Stimulated activated CD8-positive, alpha-beta memory T cell treated with anti-CD3 and anti-CD28 coated beads, Interleukin-2, amount 100 ng/mL, for 1 hour (primary cell): ENCODE results near the gene DPM1.

ENCODE experiments used
- DNase-seq, 2 donors: peaks; one replicate each; pipeline ENCODE4 v3.0.0-alpha.2; 2020; ENCODE audit warnings: low read depth in 2 of 2

Gene DPM1

DNA sequence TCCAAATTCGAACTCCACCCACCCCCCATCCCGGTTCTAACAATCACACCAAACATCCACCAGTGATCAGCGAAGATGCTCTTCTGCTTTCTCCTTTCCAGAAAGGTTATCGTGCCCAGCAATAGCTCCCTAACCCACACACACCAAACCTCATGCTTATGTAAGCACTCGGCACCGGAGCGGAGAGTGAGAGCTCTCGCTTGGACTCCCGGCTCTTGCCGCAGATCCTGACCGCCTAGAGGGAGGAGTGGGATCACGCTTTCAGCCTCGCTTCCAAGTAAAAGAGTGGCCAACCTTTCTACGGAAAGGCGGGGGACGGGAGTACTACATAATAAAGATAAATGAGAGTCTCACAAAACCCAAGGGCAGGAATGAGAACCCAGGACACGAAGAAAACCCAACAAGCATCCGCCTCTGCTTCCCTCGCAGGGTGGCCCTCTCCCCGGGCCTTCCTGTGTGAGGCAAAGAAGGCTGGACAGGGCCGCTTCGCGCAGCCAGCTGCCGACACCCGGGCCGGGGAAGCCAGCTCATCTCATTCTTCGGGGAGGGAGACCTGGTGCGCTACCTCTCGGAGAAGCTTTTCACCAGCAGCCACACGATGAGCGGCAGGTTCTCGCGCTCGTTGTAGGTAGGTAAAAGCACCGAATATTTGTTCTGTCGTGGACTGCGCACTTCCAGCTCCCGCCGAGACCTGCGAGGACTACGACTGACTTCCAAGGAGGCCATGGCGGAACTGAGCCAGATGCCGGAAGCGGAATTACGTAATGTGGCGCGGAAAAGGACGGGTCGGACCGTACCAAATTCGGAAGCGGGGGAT is at the start of gene DPM1:
Gene DPM1 (minus strand): TSS at position 735 of the 817 bp plus-strand sequence. CDS start 9 bp downstream, at position 726.
- peak; percentile 68 to 82 for DNase-seq

DNA sequence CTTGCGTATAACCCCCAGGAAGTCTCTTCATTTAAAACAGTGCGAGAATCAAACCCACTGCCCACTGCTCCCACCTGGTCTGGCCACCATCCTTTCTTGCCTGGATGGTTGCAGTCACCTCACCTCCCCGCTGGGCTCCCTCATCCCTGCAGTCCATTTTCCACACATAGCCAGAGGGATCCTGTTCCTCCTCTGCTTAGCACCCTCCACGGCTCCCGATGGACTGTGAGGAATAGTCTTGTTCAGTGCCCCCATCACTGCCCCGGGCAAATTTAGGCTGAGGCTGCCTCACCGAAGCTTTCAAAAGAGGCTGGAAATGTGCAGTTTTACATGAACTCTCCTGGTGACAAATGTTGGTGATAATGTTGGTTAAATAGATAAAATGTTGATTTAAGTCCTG is 46.9 kb upstream of the DPM1 start:
- no peak for DNase-seq

DNA sequence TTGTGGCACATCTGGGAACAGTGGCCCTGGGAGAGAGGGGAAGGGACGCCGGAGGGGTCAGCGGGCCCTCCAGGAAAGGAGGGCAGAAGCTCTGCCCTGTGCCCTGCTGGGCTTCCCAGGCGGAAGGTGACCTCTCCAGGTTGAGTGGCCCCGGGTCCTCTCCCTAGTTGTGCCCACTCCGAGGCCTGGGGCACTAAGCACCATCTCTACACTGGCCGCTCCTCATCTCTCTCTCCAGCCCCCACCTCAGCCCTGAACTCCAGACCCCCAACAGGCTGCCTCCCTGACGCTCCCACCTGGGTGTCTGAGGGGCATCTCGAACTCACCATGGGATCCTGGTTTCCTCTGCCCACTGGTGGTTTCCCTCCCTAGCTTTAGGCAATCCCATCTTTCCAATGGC is 46.4 kb upstream of the DPM1 start:
- no peak for DNase-seq

DNA sequence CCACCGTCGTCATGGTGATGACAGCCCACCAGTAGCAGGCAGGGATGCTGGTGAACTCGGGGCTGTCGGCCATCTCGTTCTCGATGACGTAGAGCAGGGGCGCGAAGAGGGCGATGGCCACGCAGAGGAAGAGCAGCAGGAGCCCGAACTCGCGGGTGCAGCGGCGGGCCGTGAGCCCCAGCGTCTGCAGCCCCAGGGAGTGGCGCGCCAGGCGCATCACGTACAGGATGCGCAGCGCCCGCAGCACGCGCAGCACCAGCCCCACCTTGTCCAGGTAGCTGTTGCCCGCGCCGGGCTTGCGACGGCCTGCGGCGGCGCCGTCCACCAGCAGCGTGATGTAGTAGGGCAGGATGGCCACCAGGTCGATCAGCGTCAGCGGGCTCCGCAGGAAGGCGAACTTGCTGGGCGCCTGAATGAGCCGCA is 46.0 kb upstream of the DPM1 start:
- no peak for DNase-seq

DNA sequence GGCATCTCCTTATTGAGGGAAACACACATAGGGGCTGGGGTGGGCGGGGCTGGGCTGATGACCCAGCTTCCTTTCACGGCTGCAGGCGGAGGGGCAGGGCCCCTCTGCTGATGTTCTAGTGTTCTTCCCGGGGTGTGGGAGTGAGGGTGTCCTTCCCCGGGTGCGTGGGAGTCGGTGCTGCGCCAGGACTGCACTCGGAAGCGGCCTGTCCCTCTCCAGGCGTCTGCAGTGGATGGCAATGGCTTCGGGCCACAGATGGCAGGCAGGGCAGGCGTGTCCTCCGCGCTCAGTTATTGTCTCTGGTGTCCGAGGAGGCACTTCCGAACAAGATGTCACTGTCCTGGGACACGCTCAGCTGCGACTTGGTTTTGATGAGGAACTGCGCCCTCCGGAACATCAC is 45.4 kb upstream of the DPM1 start:
- no peak for DNase-seq

DNA sequence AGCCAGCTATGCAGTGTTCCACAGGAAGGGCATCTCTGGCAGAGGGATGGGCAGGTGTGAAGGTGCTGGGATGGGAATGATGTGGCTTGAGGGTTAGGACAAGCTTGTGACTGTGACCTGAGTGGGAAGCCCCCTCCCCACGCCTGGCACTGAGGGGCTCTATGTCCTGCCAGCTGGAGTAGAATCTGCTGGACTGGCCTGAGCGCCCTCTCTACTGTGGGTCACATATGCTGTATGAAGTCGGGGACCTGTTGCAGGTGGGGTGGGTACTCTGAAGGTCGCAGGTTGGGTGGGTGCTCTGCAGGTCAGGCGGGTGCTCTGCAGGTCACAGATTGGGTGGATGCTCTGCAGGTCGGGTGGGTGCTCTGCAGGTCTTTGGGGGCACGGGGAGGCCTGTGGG is 44.3 kb upstream of the DPM1 start:
- DNase-seq: no peak

DNA sequence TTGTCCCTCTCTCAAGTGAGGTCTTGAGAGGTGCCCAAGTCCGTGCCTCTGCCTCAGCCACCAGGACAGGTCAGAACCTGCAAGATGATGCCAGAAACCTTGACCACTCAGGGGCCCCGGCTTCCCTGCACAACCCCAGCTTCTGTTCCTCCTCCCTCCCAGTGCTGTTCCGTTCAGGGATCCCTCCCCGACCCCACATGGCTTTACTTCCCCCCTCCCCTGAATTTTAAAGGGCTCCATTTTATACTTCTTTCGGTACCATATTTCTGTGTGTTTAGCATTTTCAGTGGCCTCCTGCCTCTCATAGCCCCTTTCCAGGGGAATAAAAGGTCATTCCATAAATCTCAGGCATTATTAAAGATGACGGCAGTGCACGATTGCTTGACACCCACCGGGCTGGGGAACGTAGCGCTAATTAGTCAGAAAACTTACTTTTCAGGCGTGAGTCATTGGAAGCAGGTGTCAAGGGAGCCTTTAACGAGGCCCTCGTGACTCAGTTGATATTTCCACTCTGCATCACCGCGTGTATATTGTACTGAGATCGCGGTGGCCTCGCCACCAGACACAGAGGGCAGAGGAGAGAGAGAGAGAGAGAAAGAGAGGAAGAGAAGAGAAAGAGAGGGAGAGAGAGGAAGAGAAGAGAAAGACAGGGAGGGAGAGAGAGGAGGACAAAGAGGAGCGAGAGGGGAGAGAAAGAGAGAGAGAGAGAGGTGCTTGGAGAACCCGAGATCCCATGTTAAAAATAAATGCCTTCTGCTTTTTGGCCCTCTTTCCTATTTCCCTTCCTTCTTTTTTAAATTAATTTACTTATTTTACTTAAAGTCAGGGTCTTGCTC is 43.3 kb upstream of the DPM1 start:
- DNase-seq: no peak

DNA sequence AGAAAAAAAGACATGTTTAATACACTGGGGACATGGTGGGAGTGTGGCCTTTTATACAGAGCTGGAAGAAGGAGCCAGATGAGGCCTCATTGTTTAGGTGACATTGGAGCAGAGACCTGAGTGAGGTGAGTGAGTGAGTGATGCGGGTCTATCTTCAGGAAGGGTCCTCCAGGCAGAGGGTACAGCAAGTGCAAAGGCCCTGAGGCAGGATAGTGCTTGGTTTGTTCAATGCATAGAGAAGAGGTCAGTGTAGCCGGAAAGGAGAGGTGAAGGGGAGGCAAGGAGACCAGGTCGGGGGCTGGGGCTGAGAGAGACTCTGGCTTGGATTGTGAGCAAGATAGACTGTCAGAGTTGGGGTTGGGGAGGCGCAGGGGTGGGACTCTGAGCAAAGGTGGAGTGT is 41.0 kb upstream of the DPM1 start:
- DNase-seq: no peak

DNA sequence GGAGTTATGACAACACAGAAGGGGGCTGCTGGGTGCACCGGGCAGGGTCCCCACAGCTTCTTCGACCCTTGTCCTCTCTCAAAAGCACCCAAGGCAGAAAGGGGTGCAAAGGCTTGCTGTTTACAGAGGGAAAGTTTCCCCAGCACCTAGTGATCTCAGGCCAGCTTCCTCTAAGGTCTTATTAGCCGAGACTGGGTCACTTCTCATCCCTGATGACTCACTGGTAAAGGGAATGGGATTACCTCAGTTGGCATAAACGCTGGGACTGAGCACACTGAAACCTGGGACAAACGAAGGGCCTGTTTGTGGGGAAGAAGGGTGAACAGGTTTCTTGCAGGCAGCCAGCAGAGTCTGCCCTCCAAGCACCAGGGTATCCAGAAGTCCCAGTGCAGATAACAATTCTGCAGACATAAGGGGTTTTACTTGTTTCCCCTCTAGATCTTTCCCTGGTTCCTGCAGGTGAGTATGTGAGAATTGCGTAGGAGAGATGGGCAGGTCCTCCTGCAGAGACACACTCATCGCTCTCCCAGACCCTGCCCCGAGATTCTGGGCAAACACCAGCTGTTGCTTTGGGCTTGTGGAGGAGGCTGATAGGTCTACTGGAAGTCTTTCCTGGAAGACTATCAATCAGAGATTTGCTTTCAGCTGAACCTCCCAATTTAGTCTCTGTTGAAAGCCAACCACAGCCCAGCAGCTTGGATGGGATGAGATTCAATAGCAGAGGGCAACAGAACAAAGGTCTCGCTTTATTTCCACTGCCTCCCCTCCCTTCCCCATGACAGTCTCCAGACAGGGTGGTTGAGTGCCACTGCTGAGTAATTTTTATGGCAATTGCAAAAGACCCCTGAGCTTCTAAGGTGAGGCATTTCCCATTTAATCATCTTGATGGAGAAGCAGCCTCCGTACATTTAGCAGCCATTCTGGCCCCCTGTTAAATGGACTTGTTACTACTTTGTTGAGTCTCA is 38.9 kb upstream of the DPM1 start:
- DNase-seq: no peak

DNA sequence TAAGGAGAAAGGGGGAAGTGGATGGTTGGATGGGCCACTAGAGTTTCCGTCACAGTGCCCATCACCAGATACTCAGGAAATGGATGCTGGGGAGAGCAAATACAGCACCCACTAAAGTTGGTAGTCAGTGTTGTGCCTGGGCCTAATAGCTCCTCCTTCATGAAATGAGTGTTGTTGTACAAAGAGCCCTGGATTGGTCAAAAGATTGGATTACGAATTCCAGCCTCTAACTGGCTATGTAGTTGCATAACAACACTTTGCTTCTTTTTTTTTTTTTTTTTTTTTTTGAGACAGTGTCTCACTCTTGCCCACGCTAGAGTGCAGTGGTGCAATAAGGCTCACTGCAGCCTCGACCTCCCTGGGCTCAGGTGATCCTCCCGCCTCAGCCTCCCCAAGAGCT is 37.2 kb upstream of the DPM1 start:
- no peak for DNase-seq

DNA sequence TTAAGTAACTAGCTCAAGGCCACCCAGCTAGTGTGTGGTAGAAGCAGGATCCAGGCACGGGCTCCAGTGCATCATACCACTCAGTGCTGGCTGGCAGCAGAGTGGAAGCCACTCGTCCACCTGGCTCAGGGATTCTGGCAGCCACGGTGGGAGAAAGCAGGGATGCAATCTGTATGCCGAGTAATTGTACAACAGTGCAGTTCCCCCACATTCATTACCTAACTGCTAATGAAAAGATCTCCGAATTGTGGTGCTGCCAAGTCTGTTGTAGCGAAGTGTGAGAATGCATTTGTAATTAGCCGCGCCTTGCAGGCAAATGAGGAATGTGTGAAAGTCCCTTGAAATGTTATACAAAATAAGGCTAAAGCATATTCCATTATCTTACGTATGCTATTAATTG is 35.5 kb upstream of the DPM1 start:
- DNase-seq: no peak

DNA sequence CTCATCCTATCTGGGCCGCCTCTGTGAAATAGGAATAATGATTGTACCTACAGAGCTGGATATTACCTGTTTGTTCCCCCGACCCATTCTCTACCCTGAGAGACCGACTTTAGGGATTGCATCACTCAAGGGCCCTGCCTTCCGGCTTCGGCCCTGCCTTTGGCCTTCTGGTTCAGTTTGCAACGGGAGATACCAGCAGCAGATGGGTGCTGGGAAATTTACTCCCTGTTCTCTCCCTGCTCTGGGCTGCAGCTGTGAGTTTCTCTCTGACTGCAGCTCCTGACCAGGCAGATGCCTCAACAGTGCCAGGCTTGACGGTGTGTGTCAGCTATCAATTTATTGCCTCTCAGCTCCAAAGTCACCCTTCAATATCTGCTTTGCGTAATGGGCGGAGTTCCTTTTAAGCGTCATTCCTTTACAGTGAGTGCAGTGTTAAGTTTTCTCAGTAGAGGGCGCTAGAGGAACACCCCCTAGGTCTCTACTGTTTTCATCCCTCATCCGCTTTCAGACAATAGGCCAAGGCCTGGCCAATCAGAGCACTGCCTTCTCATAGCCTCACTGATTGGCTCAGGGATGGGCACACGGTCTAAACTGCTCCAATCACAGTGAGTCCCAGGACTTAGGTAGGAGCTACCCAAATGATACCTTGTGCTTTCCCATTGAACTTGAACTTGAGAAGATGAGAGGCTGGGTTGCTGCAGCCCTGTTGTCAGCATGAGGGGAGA is 34.6 kb upstream of the DPM1 start:
- no peak for DNase-seq

DNA sequence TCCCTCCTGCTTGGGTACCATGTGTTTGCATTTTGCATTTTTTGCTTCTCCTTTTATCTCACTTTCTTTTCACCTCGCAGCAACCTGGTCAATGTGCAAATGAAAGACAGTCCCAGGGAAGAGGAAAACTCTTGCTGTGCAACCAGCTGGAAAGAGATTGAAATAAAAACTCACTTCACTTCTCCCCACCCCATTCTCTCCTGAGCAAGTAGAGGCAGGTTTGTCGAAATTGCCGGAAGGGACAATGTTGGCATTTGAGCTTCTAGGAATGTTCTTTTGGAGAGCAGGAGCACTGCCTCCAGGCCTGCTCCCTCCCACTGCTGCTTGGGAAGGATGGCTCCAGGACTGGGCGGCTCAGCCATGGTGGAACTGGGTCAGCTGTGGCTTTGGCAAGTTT is 34.0 kb upstream of the DPM1 start:
- DNase-seq: no peak

DNA sequence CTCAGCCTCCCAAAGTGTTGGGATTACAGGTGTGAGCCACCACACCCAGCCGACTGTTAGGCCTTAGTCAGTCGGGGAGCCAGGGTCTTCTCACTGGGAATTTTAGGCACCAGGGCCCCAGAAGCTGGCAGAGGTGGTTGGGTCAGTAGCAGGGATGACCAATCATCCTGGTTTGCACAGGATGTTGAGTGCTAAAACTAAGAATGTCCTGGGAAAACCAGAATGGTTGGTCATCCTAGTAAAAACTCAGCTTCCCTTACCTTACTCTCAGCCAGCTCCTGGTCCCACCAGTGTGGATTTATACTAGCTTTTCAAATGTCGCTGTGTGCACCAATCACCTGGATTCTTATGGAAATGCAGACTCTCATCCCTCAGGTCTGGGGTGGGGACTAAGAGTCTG is 32.7 kb upstream of the DPM1 start:
- DNase-seq: no peak

DNA sequence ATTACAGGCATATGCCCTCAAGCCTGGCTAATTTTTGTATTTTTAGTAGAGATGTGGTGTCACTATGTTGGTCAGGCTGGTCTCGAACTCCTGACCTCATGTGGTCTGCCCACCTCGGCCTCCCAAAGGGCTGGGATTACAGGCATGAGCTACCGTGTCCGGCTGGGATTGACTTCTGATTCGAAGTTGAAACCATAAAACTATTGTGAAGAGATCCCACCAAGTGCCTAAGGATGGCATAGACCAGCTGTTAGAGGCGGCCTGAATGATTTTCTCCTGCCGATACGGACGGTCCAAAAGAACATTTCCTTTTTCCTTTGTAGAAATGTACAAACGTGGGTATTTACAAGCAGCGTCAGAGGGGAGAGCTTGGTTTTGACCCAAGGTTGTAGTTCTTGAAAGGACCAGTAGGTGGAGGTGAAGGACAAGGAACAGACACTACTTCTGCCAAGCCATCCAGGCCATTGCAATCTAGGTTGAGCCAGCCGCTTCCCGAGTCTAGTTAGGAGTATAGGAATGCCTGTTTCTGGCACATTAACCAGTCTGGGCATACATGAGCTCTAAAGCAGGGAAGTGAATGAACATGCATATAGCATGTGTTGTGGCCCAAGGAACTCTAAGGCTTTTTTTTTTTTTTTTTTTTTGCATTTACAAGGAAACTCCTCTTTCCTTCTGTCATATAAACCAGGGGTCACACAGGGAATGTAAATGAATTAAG is 29.3 kb upstream of the DPM1 start:
- peak; percentile 7 to 9 for DNase-seq

DNA sequence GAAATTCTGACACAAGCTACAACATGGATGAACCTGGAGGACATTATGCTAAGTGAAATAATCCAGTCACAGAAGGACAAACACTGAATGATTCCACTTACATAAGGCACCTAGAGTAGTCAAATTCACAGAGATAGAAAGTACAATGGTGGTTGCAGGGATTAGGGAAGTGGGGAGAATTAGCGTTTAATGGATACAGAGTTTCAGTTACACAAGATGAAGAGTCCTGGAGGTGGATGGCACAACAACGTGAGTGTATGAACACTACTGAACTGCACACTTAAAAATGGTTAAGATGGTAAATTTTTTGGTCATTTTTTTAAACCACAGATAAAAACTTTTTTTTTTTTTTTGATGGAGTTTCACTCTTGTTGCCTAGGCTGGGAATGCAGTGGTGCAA is 25.0 kb upstream of the DPM1 start:
- no peak for DNase-seq

DNA sequence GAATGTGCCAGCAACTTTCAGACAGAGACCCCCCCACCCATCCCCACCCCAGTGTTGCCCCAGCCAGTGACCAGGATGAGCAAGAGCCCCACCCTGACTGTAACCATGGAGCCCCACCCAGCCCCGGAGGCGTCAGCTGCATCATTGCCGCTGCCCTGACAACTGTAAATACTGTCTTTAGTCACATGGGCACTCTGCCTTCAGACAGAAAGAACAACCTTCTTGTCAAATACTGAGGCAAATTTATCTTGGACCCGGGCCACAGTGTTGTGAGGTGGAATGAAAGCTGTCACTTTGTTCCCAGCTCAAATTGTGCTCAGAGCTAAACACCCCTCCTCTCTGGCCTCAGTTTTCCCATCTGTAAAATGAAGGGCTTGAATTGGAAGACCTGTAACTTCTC is 24.0 kb upstream of the DPM1 start:
- no peak for DNase-seq

DNA sequence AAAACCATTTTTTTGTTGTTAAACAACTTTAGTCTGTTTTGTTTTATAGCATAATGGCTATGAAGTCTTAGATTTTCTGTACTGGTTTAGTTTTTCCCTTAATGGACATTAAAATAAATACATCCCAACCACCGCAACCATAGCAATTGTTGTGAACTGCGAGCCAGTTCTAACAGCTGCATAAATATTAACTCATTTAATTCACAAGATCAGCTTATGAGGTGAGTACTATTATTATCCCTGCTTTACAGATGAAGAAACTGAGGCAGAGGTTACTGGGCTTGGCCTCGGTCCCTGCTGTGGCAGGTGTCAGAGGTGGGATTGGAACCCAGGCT is 23.3 kb upstream of the DPM1 start:
- no peak for DNase-seq

DNA sequence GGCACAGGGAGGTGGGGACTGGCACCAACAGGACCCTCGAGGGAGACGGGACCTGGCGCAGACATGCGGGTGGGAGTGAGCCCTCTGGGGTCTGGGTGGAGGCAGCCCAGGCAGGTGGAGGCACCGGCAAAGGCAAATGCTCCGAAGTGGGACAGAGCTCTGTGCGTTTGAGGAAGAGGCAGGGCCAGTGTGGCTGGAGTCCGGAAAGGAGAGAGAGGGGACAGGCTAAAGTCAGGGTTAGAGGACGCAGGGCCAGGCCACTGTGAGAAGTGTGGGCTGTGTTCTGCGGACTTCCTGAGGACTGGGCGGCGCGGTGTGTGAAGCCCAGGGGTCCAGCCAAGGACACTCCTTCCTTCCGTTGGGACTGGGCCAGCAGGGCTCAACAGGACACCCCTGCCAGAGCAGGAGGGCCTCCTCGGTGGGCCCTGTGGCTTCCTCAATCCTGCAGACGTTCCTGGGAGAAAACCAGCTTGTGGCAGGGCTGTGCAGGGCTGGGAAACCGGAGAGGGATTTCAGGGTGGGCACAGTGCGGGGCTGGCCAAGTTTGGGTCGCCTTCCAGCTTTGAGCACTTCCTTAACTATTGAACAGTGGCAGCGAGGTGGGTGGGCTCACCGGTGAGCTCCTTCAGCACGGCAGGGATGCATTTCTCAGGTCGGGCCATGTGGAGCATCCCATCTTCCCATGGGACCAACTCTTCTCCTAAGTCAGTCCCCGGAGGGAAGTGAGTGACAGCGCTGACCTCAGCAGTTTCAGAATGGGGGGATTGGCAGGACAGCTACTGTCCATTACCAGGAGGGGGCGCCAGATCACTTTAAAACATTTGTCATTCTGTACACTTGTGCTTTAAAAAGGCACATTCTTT is 22.8 kb upstream of the DPM1 start:
- peak; percentile 35 to 39 for DNase-seq
